GM19023 (cell line): ENCODE measurements around the gene DESI1.
"Not testable (repeated sequence)": the region's sequence is repeated elsewhere in the genome, so short reads cannot be mapped to it uniquely, and the experiment has no call there.

Experiments used
- ATAC-seq: cut with Tn5 transposase; IDR thresholded peaks from one replicate; pipeline ENCODE4 v1.9.1; 2021; ENCODE audit warnings: mild to moderate bottlenecking, moderate library complexity; ENCODE audit not compliant: unreplicated experiment

The DESI1 gene

DNA sequence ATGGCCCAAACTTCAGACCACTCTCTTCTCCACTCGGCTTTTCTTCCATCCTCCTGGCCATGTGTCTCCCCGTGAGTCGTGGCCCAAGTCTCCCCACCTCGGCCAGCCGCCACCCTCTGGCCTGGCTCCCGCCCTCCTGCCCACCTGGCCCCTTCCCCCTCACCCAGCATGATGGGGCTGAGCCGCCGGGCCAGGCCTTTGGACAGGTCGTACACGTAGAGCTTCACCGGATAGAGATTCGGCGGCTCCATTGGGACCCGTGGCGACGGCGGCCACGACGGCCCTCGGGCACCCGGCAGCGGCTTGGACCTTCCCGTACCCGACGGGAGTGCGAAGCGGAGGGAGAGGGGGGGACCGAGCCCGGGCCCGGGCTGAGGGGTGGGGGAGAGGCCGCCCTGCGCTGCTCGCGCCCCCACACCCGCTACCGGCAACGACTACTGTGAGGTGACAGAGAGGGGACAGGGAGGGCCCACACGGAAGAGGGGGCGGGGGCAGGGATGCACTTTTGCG is at the start of gene DESI1:
Gene DESI1, minus strand, starts transcription at position 455 of the 510 bp plus-strand sequence. Its CDS starts 204 bp downstream, at position 251.
- ATAC-seq: peak; percentile 30

GRCh38 chr22:41668971-41669911 is 48.4 kb upstream of the DESI1 start:
- ATAC-seq: no peak

DNA sequence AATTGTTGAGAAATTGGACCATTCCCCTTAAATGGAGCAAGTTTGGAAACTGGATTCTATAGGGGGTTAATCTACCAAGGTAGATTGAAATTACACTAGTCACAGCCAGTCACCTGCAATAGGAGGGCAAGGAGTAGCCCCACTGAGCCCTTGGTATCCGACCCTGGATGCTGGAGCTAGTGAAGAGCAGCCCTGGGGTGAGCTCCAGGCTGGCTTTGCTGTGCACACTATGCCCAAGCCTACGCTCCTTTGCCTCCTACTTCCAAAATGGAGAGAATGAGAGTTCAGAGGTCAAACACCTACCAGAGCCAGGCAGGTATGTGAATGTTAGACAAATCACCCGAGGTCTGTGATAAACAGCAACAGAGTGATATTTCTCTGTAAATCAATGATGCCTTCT is 44.1 kb upstream of the DESI1 start:
- ATAC-seq: no peak

GRCh38 chr22:41664490-41664889 is 43.6 kb upstream of the DESI1 start:
- no peak for ATAC-seq

GRCh38 chr22:41663594-41663993 is 42.8 kb upstream of the DESI1 start:
- not testable (repeated sequence) for ATAC-seq

DNA sequence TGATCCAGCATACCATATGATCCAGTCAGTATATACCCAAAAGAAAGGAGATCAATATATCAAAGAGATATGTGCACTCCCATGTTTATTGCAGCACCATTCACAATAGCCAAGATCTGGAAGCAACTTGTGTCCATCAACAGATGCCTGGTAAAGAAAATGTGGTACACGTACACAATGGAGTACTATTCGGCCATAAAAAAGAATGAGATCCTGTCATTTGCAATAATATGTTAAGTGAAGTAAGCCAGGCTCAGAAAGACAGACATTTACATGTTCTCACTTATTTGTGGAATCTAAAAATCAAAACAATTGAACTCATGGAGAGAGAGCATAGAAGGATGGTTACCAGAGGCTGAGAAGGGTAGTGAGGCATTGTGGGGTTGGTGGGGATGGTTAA is 40.9 kb upstream of the DESI1 start:
- no peak for ATAC-seq

GRCh38 chr22:41661088-41661487 is 40.2 kb upstream of the DESI1 start:
- ATAC-seq: no peak

- no peak for ATAC-seq
Measured at GRCh38 chr22:41660416-41660815, 39.6 kb upstream of the DESI1 start.

DNA sequence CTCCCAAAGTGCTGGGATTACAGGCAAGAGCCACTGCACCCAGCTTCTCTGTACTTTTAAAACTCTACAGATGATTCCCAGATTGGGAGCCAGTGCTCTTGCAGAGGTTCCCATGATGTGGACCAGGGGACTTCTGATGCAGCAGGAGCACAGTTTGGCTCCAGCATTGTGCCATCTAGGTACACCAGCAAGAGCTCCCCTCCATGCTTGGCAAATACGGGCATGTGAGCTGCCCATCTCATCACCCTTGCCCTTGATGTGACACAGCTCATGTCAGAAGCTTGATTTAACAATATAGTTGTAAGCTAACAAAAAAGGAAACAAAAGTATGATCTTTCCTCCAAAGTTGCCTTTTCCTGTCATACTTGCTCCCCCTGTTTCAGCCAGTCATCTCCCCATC is 39.1 kb upstream of the DESI1 start:
- no peak for ATAC-seq

DNA sequence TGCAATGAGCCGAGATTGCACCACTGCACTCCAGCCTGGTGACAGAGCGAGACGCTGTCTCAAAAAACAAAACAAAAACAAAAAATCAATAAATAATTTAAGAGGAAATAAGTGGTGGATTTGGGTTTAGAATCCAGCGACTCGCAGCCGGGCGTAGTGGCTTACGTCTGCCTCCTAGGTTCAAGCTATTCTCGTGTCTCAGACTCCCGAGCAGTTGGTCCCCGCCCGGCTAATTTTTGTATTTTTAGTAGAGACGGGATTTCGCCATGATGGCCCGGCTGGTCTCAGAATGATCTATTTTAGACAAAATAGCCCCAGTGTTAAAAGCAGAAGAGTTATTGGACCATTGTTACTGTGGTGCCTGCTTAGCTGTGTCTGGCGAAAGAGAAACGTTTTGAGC is 38.0 kb upstream of the DESI1 start:
- ATAC-seq: no peak

- no peak for ATAC-seq
Measured at GRCh38 chr22:41657709-41658108, 36.9 kb upstream of the DESI1 start.

DNA sequence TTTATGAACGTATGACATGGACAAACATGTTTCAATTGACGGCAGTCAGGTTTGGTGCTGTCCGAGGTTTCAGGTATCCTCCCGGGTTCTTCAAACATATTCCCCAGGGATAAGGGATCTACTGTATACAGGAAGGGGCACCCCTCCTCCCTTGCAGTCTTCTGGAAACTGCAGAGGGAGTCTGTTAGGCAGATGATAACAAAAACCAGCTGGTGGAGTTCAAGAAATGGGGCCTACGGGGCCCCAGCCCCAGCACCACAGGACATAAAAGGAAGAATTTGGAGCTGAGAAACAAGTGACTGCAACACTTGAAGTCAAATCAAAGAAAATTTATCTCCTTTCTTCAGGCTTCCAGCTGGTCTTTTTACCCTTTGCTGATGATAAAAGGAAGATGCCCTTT is 35.7 kb upstream of the DESI1 start:
- ATAC-seq: no peak

- ATAC-seq: no peak
Measured at GRCh38 chr22:41654322-41654721, 33.5 kb upstream of the DESI1 start.

DNA sequence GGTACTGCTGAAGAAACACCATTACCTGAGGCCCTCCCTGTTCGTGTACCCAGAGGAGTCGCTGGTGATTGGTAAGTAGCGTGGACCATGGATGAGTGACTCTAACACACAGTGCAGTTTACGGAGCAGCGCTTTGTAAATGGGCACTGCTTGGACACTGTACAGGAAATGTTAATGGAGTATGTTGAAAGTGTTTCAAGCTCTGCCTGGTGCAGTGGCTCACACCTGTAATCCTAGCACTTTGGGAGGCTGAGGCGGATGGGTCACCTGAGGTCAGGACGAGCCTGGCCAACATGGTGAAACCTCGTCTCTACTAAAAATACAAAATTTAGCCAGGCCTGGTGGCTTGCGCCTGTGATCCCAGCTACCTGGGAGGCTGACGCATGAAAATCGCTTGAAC is 30.0 kb upstream of the DESI1 start:
- no peak for ATAC-seq

DNA sequence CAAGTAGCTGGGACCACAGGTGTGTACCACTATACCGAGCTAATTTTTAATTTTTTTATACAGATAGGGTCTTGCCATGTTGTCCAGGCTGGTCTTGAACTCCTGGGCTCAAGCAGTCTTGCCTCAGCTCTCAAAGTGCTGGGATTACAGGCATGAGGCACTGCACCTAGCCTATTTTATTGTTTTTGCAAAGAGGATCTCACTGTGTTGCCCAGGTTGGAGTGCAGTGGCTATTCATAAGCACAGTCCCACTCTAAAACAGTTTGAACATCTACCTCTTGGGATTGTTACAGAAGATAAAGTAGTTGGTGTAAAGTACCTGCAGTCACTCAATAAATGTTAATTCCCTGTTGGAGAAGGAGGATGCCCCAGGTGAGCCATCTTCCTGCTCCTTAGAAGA is 29.4 kb upstream of the DESI1 start:
- no peak for ATAC-seq

- ATAC-seq: no peak
Measured at GRCh38 chr22:41648432-41648831, 27.6 kb upstream of the DESI1 start.

GRCh38 chr22:41647771-41648170 is 26.9 kb upstream of the DESI1 start:
- no peak for ATAC-seq

- no peak for ATAC-seq
Measured at GRCh38 chr22:41642331-41643110, 21.7 kb upstream of the DESI1 start.

DNA sequence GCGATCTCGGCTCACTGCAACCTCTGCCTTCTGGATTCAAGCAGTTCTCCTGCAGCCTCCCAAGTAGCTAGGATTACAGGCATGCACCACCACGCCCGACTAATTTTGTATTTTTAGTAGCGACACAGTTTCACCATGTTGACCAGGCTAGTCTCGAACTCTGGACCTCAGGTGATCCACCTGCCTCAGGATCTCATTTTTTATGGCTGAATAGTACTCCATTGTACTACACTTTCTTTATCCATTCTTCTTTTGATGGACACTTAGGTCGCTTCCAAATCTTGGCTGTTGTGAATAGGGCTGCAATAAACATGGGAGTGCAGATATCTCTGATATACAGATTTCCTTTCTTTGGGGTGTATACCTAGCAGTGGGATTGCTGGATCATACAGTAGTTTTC is 21.0 kb upstream of the DESI1 start:
- no peak for ATAC-seq

DNA sequence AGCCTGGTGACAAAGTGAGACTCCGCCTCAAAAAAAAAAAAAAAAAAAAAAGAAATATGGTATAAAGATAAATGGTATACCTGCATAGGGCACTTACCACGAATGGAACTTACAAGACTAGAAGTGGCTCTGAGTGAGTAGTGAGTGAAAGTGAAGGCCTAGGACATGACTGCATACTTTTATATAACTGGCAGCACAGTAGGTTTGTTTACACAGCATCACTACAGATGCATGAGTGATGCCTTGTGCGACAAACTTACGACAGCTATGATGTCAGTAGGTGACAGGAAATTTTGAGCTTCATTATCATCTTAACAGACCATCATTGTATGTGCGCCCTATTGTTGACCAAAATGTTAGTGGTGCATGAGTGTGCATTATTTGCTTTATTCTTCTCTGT is 17.9 kb upstream of the DESI1 start:
- no peak for ATAC-seq

- ATAC-seq: no peak
Measured at GRCh38 chr22:41638124-41638523, 17.3 kb upstream of the DESI1 start.

GRCh38 chr22:41637623-41638022 is 16.8 kb upstream of the DESI1 start:
- not testable (repeated sequence) for ATAC-seq
